Progenitor cell of endocrine pancreas (in vitro differentiated cells): ENCODE data around the gene AP4E1. TPM values are rescaled to one million over a fixed set of nuclear protein-coding genes. Genes with fewer than 3 reads are reported as not detected.

Source experiments
- DNase-seq: peaks from one replicate; pipeline ENCODE4 v3.0.0; 2021; ENCODE audit warnings: low spot score; ENCODE audit not compliant: unreplicated experiment
- H3K27ac Mint-ChIP-seq: 2 replicates; pipeline ENCODE4 v1.8.0; 2021; ENCODE audit warnings: mild to moderate bottlenecking, moderate library complexity, mixed read lengths
- H3K27me3 Mint-ChIP-seq: 2 replicates; pipeline ENCODE4 v1.8.0; 2021; ENCODE audit warnings: mixed read lengths
- H3K36me3 Mint-ChIP-seq: 2 replicates; pipeline ENCODE4 v1.8.0; 2022; ENCODE audit warnings: mixed read lengths; ENCODE audit not compliant: insufficient read depth
- H3K4me1 Mint-ChIP-seq: 2 replicates; pipeline ENCODE4 v1.8.0; 2021; ENCODE audit warnings: low read depth, mixed read lengths
- H3K4me3 Mint-ChIP-seq: 2 replicates; pipeline ENCODE4 v1.8.0; 2021; ENCODE audit warnings: low read depth, mild to moderate bottlenecking, moderate library complexity, mixed read lengths
- H3K9me3 Mint-ChIP-seq: 2 replicates; pipeline ENCODE4 v1.8.0; 2021; ENCODE audit warnings: low read depth, mixed read lengths
- CTCF ChIP-seq: fragments of 200-600 bp; sonication (generic); IDR thresholded peaks from one replicate; pipeline ENCODE4 v1.5.0; 2021; ENCODE audit warnings: antibody characterized with exemption, mild to moderate bottlenecking; ENCODE audit not compliant: unreplicated experiment
- total RNA-seq: library from RNA; stranded (reverse); gene quantifications from 2 replicates; pipeline ENCODE4 v1.2.1, GENCODE V29; 2021

The AP4E1 gene
- total RNA-seq, 1 donor from 2014 or later: 10.5 TPM

GRCh38 chr15:50996641-50997040, 88.2 kb downstream of the AP4E1 start:
- H3K36me3 Mint-ChIP-seq: peaks cover 13% of the 10 kb centered on the region
- H3K4me3 Mint-ChIP-seq: no peak overlapping the region
- no peaks in the 10 kb centered on the region for H3K9me3 Mint-ChIP-seq
- TF ChIP-seq CTCF: no peak
- no peak overlapping the region for H3K27ac Mint-ChIP-seq
- H3K4me1 Mint-ChIP-seq: no peaks in the 10 kb centered on the region
- no peak for DNase-seq
- H3K27me3 Mint-ChIP-seq: no peaks in the 10 kb centered on the region

GRCh38 chr15:50997371-50998051, 89.0 kb downstream of the AP4E1 start:
- Mint-ChIP-seq H3K27ac (no peak overlapping the region), H3K27me3 (no peaks in the 10 kb centered on the region), H3K4me3 (no peak overlapping the region), H3K36me3 (peaks cover 18% of the 10 kb centered on the region), H3K4me1 (no peaks in the 10 kb centered on the region), H3K9me3 (no peaks in the 10 kb centered on the region)
- TF ChIP-seq CTCF: no peak
- DNase-seq: no peak

GRCh38 chr15:51004103-51004551, 95.6 kb downstream of the AP4E1 start:
- Mint-ChIP-seq H3K4me3 (no peak overlapping the region), H3K27me3 (no peaks in the 10 kb centered on the region), H3K9me3 (peaks cover 5% of the 10 kb centered on the region), H3K4me1 (peaks cover 3% of the 10 kb centered on the region), H3K36me3 (peaks cover 26% of the 10 kb centered on the region), H3K27ac (no peak overlapping the region)
- TF ChIP-seq CTCF: no peak
- DNase-seq: no peak

- TF ChIP-seq CTCF: no peak
- DNase-seq: no peak
- Mint-ChIP-seq H3K27me3 (no peaks in the 10 kb centered on the region), H3K4me1 (peaks cover 3% of the 10 kb centered on the region), H3K9me3 (peaks cover 11% of the 10 kb centered on the region), H3K27ac (no peak overlapping the region), H3K4me3 (no peak overlapping the region), H3K36me3 (peaks cover 30% of the 10 kb centered on the region)
Observed at GRCh38 chr15:51006336-51006985, 98.0 kb downstream of the AP4E1 start.

GRCh38 chr15:51007131-51007666, 98.7 kb downstream of the AP4E1 start:
- H3K27me3 Mint-ChIP-seq: no peaks in the 10 kb centered on the region
- no peak overlapping the region for H3K4me3 Mint-ChIP-seq
- no peak for DNase-seq
- no peak for TF ChIP-seq CTCF
- no peak overlapping the region for H3K27ac Mint-ChIP-seq
- peaks cover 11% of the 10 kb centered on the region for H3K9me3 Mint-ChIP-seq
- peaks cover 27% of the 10 kb centered on the region for H3K36me3 Mint-ChIP-seq
- H3K4me1 Mint-ChIP-seq: peaks cover 3% of the 10 kb centered on the region
